ENCODE data around the gene WDPCP. TPM values are rescaled to one million over a fixed set of nuclear protein-coding genes. Genes with fewer than 3 reads are reported as not detected.

Gene WDPCP
- total and polyA plus RNA-seq, 4 donors: 1.1 to 7.6 (median 2.7) TPM

- Histone ChIP-seq H3K9me3 (ENCODE audit: control insufficient read depth in 4 of 4, low read length in 3 of 4) (peaks cover 0 to 3% (median 0%) of the 10 kb centered on the region in 4 donors), H3K4me1 (ENCODE audit: control insufficient read depth in 4 of 4, insufficient read depth in 4 of 4, low read length in 3 of 4) (no peaks in the 10 kb centered on the region), H3K27me3 (ENCODE audit: control insufficient read depth in 4 of 4, insufficient read depth in 4 of 4, low read length in 3 of 4) (no peaks in the 10 kb centered on the region), H3K27ac (ENCODE audit: low read depth in 1 of 2, low read length in 2 of 2) (no peak overlapping the region), H3K9ac (ENCODE audit: low read depth in 1 of 2, low read length in 2 of 2) (no peak overlapping the region), H3K36me3 (ENCODE audit: control insufficient read depth in 4 of 4, insufficient read depth in 3 of 4, low read depth in 1 of 4, low read length in 3 of 4) (peaks cover 0 to 2% (median 0%) of the 10 kb centered on the region in 4 donors), H3K4me3 (ENCODE audit: low read depth in 1 of 3, low read length in 3 of 3) (no peak overlapping the region)
- DNase-seq (ENCODE audit: low spot score): no peak
- TF ChIP-seq NR2F2 (IDR thresholded peaks at IDR 0.05): no peak
- no peak for TF ChIP-seq SP1 (IDR thresholded peaks at IDR 0.05)
- TF ChIP-seq ZBTB33 (IDR thresholded peaks at IDR 0.05): no peak
- TF ChIP-seq HNF4G (IDR thresholded peaks at IDR 0.05): no peak
- WGBS: 90% methylated on average over 1 of the region's 1 CpG
Measured at GRCh38 chr2:63465633-63466032, 122.6 kb downstream of the WDPCP start.

GRCh38 chr2:63463142-63463541 is 125.1 kb downstream of the WDPCP start:
- no peak for TF ChIP-seq RXRA (IDR thresholded peaks at IDR 0.05)
- no peak for TF ChIP-seq MAX (IDR thresholded peaks at IDR 0.05)
- TF ChIP-seq JUND (IDR thresholded peaks at IDR 0.05): no peak
- TF ChIP-seq CTCF (IDR thresholded peaks at IDR 0.05; ENCODE audit: low read depth, low read length, missing input control): no peak
- no peak for TF ChIP-seq RAD21 (IDR thresholded peaks at IDR 0.05)
- TF ChIP-seq FOXA2 (IDR thresholded peaks at IDR 0.05): no peak
- TF ChIP-seq TAF1 (conservative IDR thresholded peaks at IDR 0.05): no peak
- TF ChIP-seq HNF4A (conservative IDR thresholded peaks at IDR 0.05): no peak
- DNase-seq (ENCODE audit: low spot score): no peak

GRCh38 chr2:63446658-63447057 is 141.6 kb downstream of the WDPCP start:
- H3K9me3 ChIP-seq (ENCODE audit: control insufficient read depth in 4 of 4, low read length in 3 of 4): no peaks in the 10 kb centered on the region

More at GRCh38 chr2:63463142-63463541, 125.1 kb downstream of the WDPCP start:
- peaks cover 0 to 3% (median 0%) of the 10 kb centered on the region in 4 donors for H3K9me3 ChIP-seq (ENCODE audit: control insufficient read depth in 4 of 4, low read length in 3 of 4)
- no peak overlapping the region for H3K27ac ChIP-seq (ENCODE audit: low read depth in 1 of 2, low read length in 2 of 2)
- H3K4me1 ChIP-seq (ENCODE audit: control insufficient read depth in 4 of 4, insufficient read depth in 4 of 4, low read length in 3 of 4): no peaks in the 10 kb centered on the region
- H3K9ac ChIP-seq (ENCODE audit: low read depth in 1 of 2, low read length in 2 of 2): no peak overlapping the region
- H3K36me3 ChIP-seq (ENCODE audit: control insufficient read depth in 4 of 4, insufficient read depth in 3 of 4, low read depth in 1 of 4, low read length in 3 of 4): peaks cover 0 to 2% (median 0%) of the 10 kb centered on the region in 4 donors
- H3K27me3 ChIP-seq (ENCODE audit: control insufficient read depth in 4 of 4, insufficient read depth in 4 of 4, low read length in 3 of 4): no peaks in the 10 kb centered on the region
- H3K4me3 ChIP-seq (ENCODE audit: low read depth in 1 of 3, low read length in 3 of 3): no peak overlapping the region

More at GRCh38 chr2:63446658-63447057, 141.6 kb downstream of the WDPCP start:
- Histone ChIP-seq H3K27ac (ENCODE audit: low read depth in 1 of 2, low read length in 2 of 2) (no peak overlapping the region), H3K9ac (ENCODE audit: low read depth in 1 of 2, low read length in 2 of 2) (no peak overlapping the region), H3K4me1 (ENCODE audit: control insufficient read depth in 4 of 4, insufficient read depth in 4 of 4, low read length in 3 of 4) (no peaks in the 10 kb centered on the region), H3K36me3 (ENCODE audit: control insufficient read depth in 4 of 4, insufficient read depth in 3 of 4, low read depth in 1 of 4, low read length in 3 of 4) (no peaks in the 10 kb centered on the region), H3K4me3 (ENCODE audit: low read depth in 1 of 3, low read length in 3 of 3) (no peak overlapping the region), H3K27me3 (ENCODE audit: control insufficient read depth in 4 of 4, insufficient read depth in 4 of 4, low read length in 3 of 4) (no peaks in the 10 kb centered on the region)
- WGBS: 95% methylated on average over 1 of the region's 1 CpG
- TF ChIP-seq TAF1 (conservative IDR thresholded peaks at IDR 0.05) (no peak), NR2F2 (IDR thresholded peaks at IDR 0.05) (no peak), YY1 (IDR thresholded peaks at IDR 0.05) (no peak), HNF4A (conservative IDR thresholded peaks at IDR 0.05) (no peak), HNF4G (IDR thresholded peaks at IDR 0.05) (no peak), RXRA (IDR thresholded peaks at IDR 0.05) (no peak), ZBTB33 (IDR thresholded peaks at IDR 0.05) (no peak), ATF3 (IDR thresholded peaks at IDR 0.05) (no peak), REST (IDR thresholded peaks at IDR 0.05) (no peak), EGR1 (IDR thresholded peaks at IDR 0.05; ENCODE audit: low read depth in 2 of 2) (no peak), GABPA (IDR thresholded peaks at IDR 0.05 in 1 of 2, conservative IDR thresholded peaks at IDR 0.05 in 1 of 2) (no peak), JUND (IDR thresholded peaks at IDR 0.05) (no peak), SP1 (IDR thresholded peaks at IDR 0.05) (no peak), FOXA1 (IDR thresholded peaks at IDR 0.05) (no peak), FOXA2 (IDR thresholded peaks at IDR 0.05) (no peak)
- DNase-seq (ENCODE audit: low spot score): no peak
